ENCODE data around the gene CTNNAL1.

DNA sequence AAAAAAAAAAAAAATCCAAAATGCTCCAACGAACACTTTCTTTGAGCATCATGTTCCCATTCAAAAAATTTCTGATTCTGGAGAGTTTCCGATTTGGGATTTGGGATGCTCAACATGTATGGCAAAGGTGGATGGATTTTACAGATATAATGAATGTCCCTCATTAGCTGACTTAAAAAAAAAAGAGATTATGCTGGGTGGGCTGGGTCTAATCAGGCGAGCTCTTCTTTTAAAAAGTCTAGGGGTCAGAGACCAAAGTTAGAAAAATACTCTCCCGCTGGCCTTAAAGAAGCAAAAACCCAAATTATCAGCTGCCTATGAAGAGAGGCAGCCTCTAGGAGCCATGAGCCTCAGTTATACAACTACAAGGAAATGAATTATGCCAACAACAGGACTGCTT lies 15.2 kb upstream of the CTNNAL1 start:
- TF ChIP-seq, protein P1, sequence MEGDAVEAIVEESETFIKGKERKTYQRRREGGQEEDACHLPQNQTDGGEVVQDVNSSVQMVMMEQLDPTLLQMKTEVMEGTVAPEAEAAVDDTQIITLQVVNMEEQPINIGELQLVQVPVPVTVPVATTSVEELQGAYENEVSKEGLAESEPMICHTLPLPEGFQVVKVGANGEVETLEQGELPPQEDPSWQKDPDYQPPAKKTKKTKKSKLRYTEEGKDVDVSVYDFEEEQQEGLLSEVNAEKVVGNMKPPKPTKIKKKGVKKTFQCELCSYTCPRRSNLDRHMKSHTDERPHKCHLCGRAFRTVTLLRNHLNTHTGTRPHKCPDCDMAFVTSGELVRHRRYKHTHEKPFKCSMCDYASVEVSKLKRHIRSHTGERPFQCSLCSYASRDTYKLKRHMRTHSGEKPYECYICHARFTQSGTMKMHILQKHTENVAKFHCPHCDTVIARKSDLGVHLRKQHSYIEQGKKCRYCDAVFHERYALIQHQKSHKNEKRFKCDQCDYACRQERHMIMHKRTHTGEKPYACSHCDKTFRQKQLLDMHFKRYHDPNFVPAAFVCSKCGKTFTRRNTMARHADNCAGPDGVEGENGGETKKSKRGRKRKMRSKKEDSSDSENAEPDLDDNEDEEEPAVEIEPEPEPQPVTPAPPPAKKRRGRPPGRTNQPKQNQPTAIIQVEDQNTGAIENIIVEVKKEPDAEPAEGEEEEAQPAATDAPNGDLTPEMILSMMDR (optimal IDR thresholded peaks at IDR 0.05 in 1 of 3, IDR thresholded peaks at IDR 0.05 in 1 of 3, conservative IDR thresholded peaks at IDR 0.05 in 1 of 3; ENCODE audit: extremely low read depth in 1 of 3, insufficient read depth in 2 of 3, low read length in 3 of 3), result no peak
- TF ChIP-seq EZH2 (IDR thresholded peaks at IDR 0.05; ENCODE audit: low read length), result no peak
